Vagina (tissue), 2 donors: ENCODE data around the gene DDHD1.

ENCODE experiments used
- POLR2A ChIP-seq, 2 donors: fragments of 450-650 bp; IDR thresholded peaks; one replicate each; pipeline ENCODE4 v1.6.1; 2017; ENCODE audit warnings: antibody characterized with exemption in 2 of 2, mild to moderate bottlenecking in 2 of 2, moderate library complexity in 2 of 2
- POLR2AphosphoS5 ChIP-seq, 2 donors: sonication (generic); formaldehyde crosslinking; IDR thresholded peaks; one replicate each; pipeline ENCODE4 v1.9.0; 2017; ENCODE audit warnings: antibody characterized with exemption in 2 of 2, mild to moderate bottlenecking in 2 of 2, low read depth in 1 of 2; ENCODE audit not compliant: insufficient read depth in 1 of 2

DNA sequence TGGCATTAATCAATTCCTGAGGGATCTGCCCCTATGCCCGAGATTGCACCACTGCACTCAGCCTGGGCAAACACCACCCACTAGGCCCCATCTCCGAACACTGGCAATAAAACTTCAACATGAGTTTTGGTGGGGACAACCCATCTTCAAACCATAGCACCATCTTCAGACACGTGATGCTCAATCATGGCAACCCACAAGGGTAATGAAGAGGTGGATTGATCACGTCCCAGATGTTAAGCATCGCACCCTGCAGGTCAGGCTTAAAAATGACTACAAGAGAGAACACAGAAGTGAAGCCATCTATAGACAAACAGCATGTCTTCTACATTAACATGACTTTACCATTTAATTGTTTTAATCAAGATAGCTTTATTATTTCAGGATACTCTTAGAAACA, 42.8 kb upstream of the DDHD1 start:
- TF ChIP-seq POLR2A (IDR thresholded peaks at IDR 0.05) (no peak), POLR2AphosphoS5 (IDR thresholded peaks at IDR 0.05; ENCODE audit: insufficient read depth in 1 of 2, low read depth in 1 of 2) (no peak)
